DND-41 (cell line): ENCODE data around the gene DTWD2.

Experiments
- ATAC-seq: fragments of 200-7000 bp; cut with Tn5 transposase; 3 replicates; pipeline ENCODE4 v1.9.1; 2021; ENCODE audit warnings: low read depth; ENCODE audit not compliant: insufficient read depth
- DNase-seq: peaks from one replicate; pipeline ENCODE4 v3.0.0-alpha.2; 2020
- H2AFZ ChIP-seq: 2 replicates; pipeline ENCODE4 v1.6.0; 2012; ENCODE audit warnings: low read depth, low read length
- H3K27ac ChIP-seq: 2 replicates; pipeline ENCODE4 v1.5.1; 2012; ENCODE audit warnings: low read length, inconsistent platforms
- H3K27me3 ChIP-seq: fragments of 200-600 bp; sonication (generic); 2 replicates; pipeline ENCODE4 v1.6.0; 2012; ENCODE audit warnings: low read length, mild to moderate bottlenecking, inconsistent platforms; ENCODE audit not compliant: insufficient read depth, poor library complexity
- H3K36me3 ChIP-seq: 2 replicates; pipeline ENCODE4 v1.5.1; 2012; ENCODE audit warnings: low read length, inconsistent platforms; ENCODE audit not compliant: insufficient read depth
- H3K4me1 ChIP-seq: 2 replicates; pipeline ENCODE4 v1.5.1; 2012; ENCODE audit warnings: mild to moderate bottlenecking, low read length; ENCODE audit not compliant: insufficient read depth
- H3K4me2 ChIP-seq: 2 replicates; pipeline ENCODE4 v1.6.0; 2012; ENCODE audit warnings: mild to moderate bottlenecking, moderate library complexity, low read length, inconsistent platforms; ENCODE audit not compliant: insufficient read depth
- H3K4me3 ChIP-seq, 2 experiments: fragments of 200-600 bp in 1 of 2; shearing (Covaris generic) in 1 of 2; 2 replicates each; pipeline ENCODE4 v1.5.1; 2012 to 2016; ENCODE audit warnings: inconsistent platforms in 2 of 2, low read length in 2 of 2, mild to moderate bottlenecking in 2 of 2, low read depth in 1 of 2, moderate library complexity in 1 of 2
- H3K79me2 ChIP-seq: 2 replicates; pipeline ENCODE4 v1.6.0; 2012; ENCODE audit warnings: low read length, inconsistent platforms; ENCODE audit not compliant: insufficient read depth
- H3K9ac ChIP-seq: 2 replicates; pipeline ENCODE4 v1.6.0; 2012; ENCODE audit warnings: low read depth, mild to moderate bottlenecking, inconsistent platforms, low read length, moderate library complexity
- H3K9me3 ChIP-seq: 2 replicates; pipeline ENCODE4 v1.5.1; 2012; ENCODE audit warnings: low read length, moderate library complexity, mild to moderate bottlenecking, inconsistent platforms; ENCODE audit not compliant: insufficient read depth, severe bottlenecking
- H4K20me1 ChIP-seq: 2 replicates; pipeline ENCODE4 v1.6.0; 2012; ENCODE audit warnings: low read length; ENCODE audit not compliant: insufficient read depth
- CTCF ChIP-seq: IDR thresholded peaks from 2 replicates; pipeline ENCODE4 v1.5.1; 2012; ENCODE audit warnings: borderline replicate concordance, low read length, moderate library complexity, mild to moderate bottlenecking; ENCODE audit not compliant: poor library complexity, severe bottlenecking; ENCODE audit errors: extremely low read depth
- EZH2 ChIP-seq: IDR thresholded peaks from 3 replicates; pipeline ENCODE4 v1.6.1; 2012; ENCODE audit warnings: borderline replicate concordance, low read depth, mild to moderate bottlenecking, moderate library complexity, low read length, inconsistent platforms; ENCODE audit not compliant: severe bottlenecking

DTWD2 gene

DNA sequence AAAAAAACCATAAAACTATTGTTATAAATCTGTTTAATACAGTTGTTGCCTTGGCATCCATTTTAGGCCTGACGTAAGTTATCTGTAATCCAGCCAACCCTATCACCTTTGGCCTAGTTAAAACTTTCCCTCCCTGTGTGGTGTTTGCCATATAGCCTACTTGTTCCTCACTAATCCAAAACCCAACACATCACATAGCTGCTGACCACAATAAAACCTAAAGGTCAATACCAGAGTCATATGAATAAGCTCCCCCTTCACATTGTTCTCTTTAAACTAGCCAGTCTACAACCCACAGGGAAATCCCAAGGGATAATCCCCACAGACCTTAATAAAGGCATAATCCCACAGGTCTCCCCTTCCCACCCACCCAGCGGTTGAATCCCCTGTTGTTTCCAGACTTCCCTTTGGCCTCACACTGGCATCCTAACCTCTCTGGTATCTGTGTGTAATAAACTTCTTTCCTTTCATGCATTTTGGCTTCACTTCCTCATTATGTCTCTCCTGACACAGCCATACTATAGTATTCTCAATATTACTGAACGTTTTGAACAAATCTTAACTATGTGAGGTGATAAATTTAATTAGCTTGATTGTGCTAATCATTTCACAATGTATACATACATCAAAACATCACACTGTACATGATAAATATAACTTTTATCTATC, 50.8 kb downstream of the DTWD2 start:
- no peak for ATAC-seq
- no peaks in the 10 kb centered on the region; the same call in 1 of the 2 replicates for H3K36me3 ChIP-seq
- H2AFZ ChIP-seq, result no peak overlapping the region
- no peaks in the 10 kb centered on the region for H3K4me1 ChIP-seq
- no peak overlapping the region for H3K27ac ChIP-seq
- H3K79me2 ChIP-seq, result no peaks in the 10 kb centered on the region
- TF ChIP-seq CTCF, result no peak
- TF ChIP-seq EZH2, result no peak
- DNase-seq, result no peak
- H3K4me2 ChIP-seq, result no peak overlapping the region
- H3K9me3 ChIP-seq, result no peaks in the 10 kb centered on the region
- no peaks in the 10 kb centered on the region for H3K27me3 ChIP-seq
- no peaks in the 10 kb centered on the region for H4K20me1 ChIP-seq
- H3K4me3 ChIP-seq, result no peak overlapping the region
- H3K9ac ChIP-seq, result no peak overlapping the region

GRCh38 chr5:118933703-118934102, 54.6 kb downstream of the DTWD2 start:
- H3K4me2 ChIP-seq, result no peak overlapping the region
- no peaks in the 10 kb centered on the region for H3K4me1 ChIP-seq
- no peaks in the 10 kb centered on the region for H3K36me3 ChIP-seq
- peaks cover 3% of the 10 kb centered on the region for H3K9me3 ChIP-seq
- H3K27ac ChIP-seq, result no peak overlapping the region
- DNase-seq, result no peak
- H3K9ac ChIP-seq, result no peak overlapping the region
- no peaks in the 10 kb centered on the region for H4K20me1 ChIP-seq
- no peaks in the 10 kb centered on the region for H3K27me3 ChIP-seq
- H2AFZ ChIP-seq, result no peak overlapping the region
- no peak overlapping the region for H3K4me3 ChIP-seq
- H3K79me2 ChIP-seq, result no peaks in the 10 kb centered on the region
- TF ChIP-seq EZH2, result no peak
- no peak for TF ChIP-seq CTCF
- no peak for ATAC-seq

DNA sequence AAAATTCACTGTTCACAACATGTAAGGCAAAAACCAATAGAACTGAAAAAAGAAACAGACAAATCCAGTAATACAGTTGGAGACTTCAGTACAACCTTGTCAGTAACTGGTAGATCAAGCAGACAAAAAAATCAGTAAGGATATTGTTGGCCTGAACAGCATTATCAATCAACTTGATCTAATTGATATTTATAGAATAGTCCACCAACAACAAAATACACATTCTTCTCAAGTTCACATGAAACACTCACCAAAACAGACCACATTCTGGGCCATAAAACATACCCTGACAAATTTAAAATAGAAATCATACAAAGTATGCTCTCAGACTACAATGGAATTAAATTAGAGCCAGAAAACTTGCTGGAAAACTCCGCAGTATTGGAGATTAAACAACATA, 56.8 kb downstream of the DTWD2 start:
- no peaks in the 10 kb centered on the region for H3K27me3 ChIP-seq
- no peak overlapping the region for H2AFZ ChIP-seq
- TF ChIP-seq EZH2 (no peak), CTCF (no peak)
- H3K36me3 ChIP-seq, result no peaks in the 10 kb centered on the region
- H3K9me3 ChIP-seq, result peaks cover 3% of the 10 kb centered on the region
- H4K20me1 ChIP-seq, result no peaks in the 10 kb centered on the region
- H3K4me2 ChIP-seq, result no peak overlapping the region
- no peak overlapping the region for H3K9ac ChIP-seq
- H3K4me1 ChIP-seq, result no peaks in the 10 kb centered on the region
- H3K27ac ChIP-seq, result no peak overlapping the region
- H3K4me3 ChIP-seq, result no peak overlapping the region
- ATAC-seq (no peak), DNase-seq (no peak)
- no peaks in the 10 kb centered on the region for H3K79me2 ChIP-seq

GRCh38 chr5:118924006-118924389, 64.3 kb downstream of the DTWD2 start:
- Histone ChIP-seq H3K79me2 (no peaks in the 10 kb centered on the region), H3K4me1 (no peaks in the 10 kb centered on the region), H2AFZ (no peak overlapping the region)

More at GRCh38 chr5:118924006-118924389, 64.3 kb downstream of the DTWD2 start:
- Histone ChIP-seq H3K4me2 (no peak overlapping the region), H3K9me3 (no peaks in the 10 kb centered on the region), H3K27me3 (no peaks in the 10 kb centered on the region), H3K27ac (no peak overlapping the region), H4K20me1 (no peaks in the 10 kb centered on the region), H3K4me3 (no peak overlapping the region), H3K9ac (no peak overlapping the region), H3K36me3 (no peaks in the 10 kb centered on the region)
- no peak for DNase-seq
- no peak for ATAC-seq
- TF ChIP-seq EZH2 (no peak), CTCF (no peak)
